Measurements from ENCODE around the gene GSTK1.

GSTK1 gene

GRCh38 chr7:143229054-143229790 lies 34.0 kb upstream of the GSTK1 start:
- Histone ChIP-seq H3K4me3 (ENCODE audit: low read length) (no peak overlapping the region), H3K36me3 (ENCODE audit: insufficient read depth, low read length) (no peaks in the 10 kb centered on the region), H3K9me3 (ENCODE audit: low read length) (no peaks in the 10 kb centered on the region), H3K27me3 (ENCODE audit: insufficient read depth, low read length) (peaks cover 2% of the 10 kb centered on the region), H3K4me1 (ENCODE audit: insufficient read depth, low read length) (no peaks in the 10 kb centered on the region), H2AFZ (ENCODE audit: low read depth, low read length) (no peak overlapping the region)

- H3K4me3 ChIP-seq (ENCODE audit: low read length), result no peak overlapping the region
- H3K27me3 ChIP-seq (ENCODE audit: insufficient read depth, low read length), result peaks cover 2% of the 10 kb centered on the region
- no peaks in the 10 kb centered on the region for H3K36me3 ChIP-seq (ENCODE audit: insufficient read depth, low read length)
- no peak overlapping the region for H2AFZ ChIP-seq (ENCODE audit: low read depth, low read length)
- H3K9me3 ChIP-seq (ENCODE audit: low read length), result no peaks in the 10 kb centered on the region
- no peaks in the 10 kb centered on the region for H3K4me1 ChIP-seq (ENCODE audit: insufficient read depth, low read length)
These were observed 32.4 kb upstream of the GSTK1 start for GRCh38 chr7:143230602-143231457.

GRCh38 chr7:143233816-143234532 lies 29.3 kb upstream of the GSTK1 start:
- no peaks in the 10 kb centered on the region for H3K9me3 ChIP-seq (ENCODE audit: low read length)
- no peaks in the 10 kb centered on the region for H3K27me3 ChIP-seq (ENCODE audit: insufficient read depth, low read length)
- no peaks in the 10 kb centered on the region for H3K36me3 ChIP-seq (ENCODE audit: insufficient read depth, low read length)
- H3K4me3 ChIP-seq (ENCODE audit: low read length), result no peak overlapping the region
- no peak overlapping the region for H2AFZ ChIP-seq (ENCODE audit: low read depth, low read length)
- H3K4me1 ChIP-seq (ENCODE audit: insufficient read depth, low read length), result no peaks in the 10 kb centered on the region

- H3K4me3 ChIP-seq (ENCODE audit: low read length), result no peak overlapping the region
These were observed 28.7 kb upstream of the GSTK1 start for GRCh38 chr7:143234533-143234875.

GRCh38 chr7:143235561-143235960 lies 27.7 kb upstream of the GSTK1 start:
- Histone ChIP-seq H3K27me3 (ENCODE audit: insufficient read depth, low read length) (no peaks in the 10 kb centered on the region), H3K36me3 (ENCODE audit: insufficient read depth, low read length) (no peaks in the 10 kb centered on the region), H3K4me3 (ENCODE audit: low read length) (no peak overlapping the region), H3K4me1 (ENCODE audit: insufficient read depth, low read length) (no peaks in the 10 kb centered on the region), H3K9me3 (ENCODE audit: low read length) (no peaks in the 10 kb centered on the region), H2AFZ (ENCODE audit: low read depth, low read length) (no peak overlapping the region)

More at GRCh38 chr7:143234533-143234875, 28.7 kb upstream of the GSTK1 start:
- Histone ChIP-seq H3K36me3 (ENCODE audit: insufficient read depth, low read length) (no peaks in the 10 kb centered on the region), H3K27me3 (ENCODE audit: insufficient read depth, low read length) (no peaks in the 10 kb centered on the region), H3K9me3 (ENCODE audit: low read length) (no peaks in the 10 kb centered on the region), H3K4me1 (ENCODE audit: insufficient read depth, low read length) (no peaks in the 10 kb centered on the region), H2AFZ (ENCODE audit: low read depth, low read length) (no peak overlapping the region)

- Histone ChIP-seq H3K36me3 (ENCODE audit: insufficient read depth, low read length) (no peaks in the 10 kb centered on the region), H3K4me3 (ENCODE audit: low read length) (no peak overlapping the region), H3K4me1 (ENCODE audit: insufficient read depth, low read length) (peaks cover 4% of the 10 kb centered on the region), H2AFZ (ENCODE audit: low read depth, low read length) (no peak overlapping the region), H3K9me3 (ENCODE audit: low read length) (no peaks in the 10 kb centered on the region), H3K27me3 (ENCODE audit: insufficient read depth, low read length) (no peaks in the 10 kb centered on the region)
These were observed 26.7 kb upstream of the GSTK1 start for GRCh38 chr7:143236408-143236990.

GRCh38 chr7:143237366-143237765 lies 25.9 kb upstream of the GSTK1 start:
- no peaks in the 10 kb centered on the region for H3K27me3 ChIP-seq (ENCODE audit: insufficient read depth, low read length)
- no peak overlapping the region for H2AFZ ChIP-seq (ENCODE audit: low read depth, low read length)
- H3K9me3 ChIP-seq (ENCODE audit: low read length), result no peaks in the 10 kb centered on the region
- no peaks in the 10 kb centered on the region for H3K36me3 ChIP-seq (ENCODE audit: insufficient read depth, low read length)
- no peak overlapping the region for H3K4me3 ChIP-seq (ENCODE audit: low read length)
- peaks cover 4% of the 10 kb centered on the region for H3K4me1 ChIP-seq (ENCODE audit: insufficient read depth, low read length)

- Histone ChIP-seq H3K27me3 (ENCODE audit: insufficient read depth, low read length) (no peaks in the 10 kb centered on the region), H3K9me3 (ENCODE audit: low read length) (no peaks in the 10 kb centered on the region), H3K36me3 (ENCODE audit: insufficient read depth, low read length) (no peaks in the 10 kb centered on the region), H3K4me1 (ENCODE audit: insufficient read depth, low read length) (peaks cover 9% of the 10 kb centered on the region), H3K4me3 (ENCODE audit: low read length) (no peak overlapping the region), H2AFZ (ENCODE audit: low read depth, low read length) (no peak overlapping the region)
These were observed 24.8 kb upstream of the GSTK1 start for GRCh38 chr7:143238289-143238980.

GRCh38 chr7:143239813-143240212 lies 23.4 kb upstream of the GSTK1 start:
- no peak overlapping the region for H3K4me3 ChIP-seq (ENCODE audit: low read length)
- no peak overlapping the region for H2AFZ ChIP-seq (ENCODE audit: low read depth, low read length)
- H3K9me3 ChIP-seq (ENCODE audit: low read length), result no peaks in the 10 kb centered on the region
- H3K4me1 ChIP-seq (ENCODE audit: insufficient read depth, low read length), result peaks cover 19% of the 10 kb centered on the region
- H3K36me3 ChIP-seq (ENCODE audit: insufficient read depth, low read length), result no peaks in the 10 kb centered on the region
- no peaks in the 10 kb centered on the region for H3K27me3 ChIP-seq (ENCODE audit: insufficient read depth, low read length)

- Histone ChIP-seq H3K36me3 (ENCODE audit: insufficient read depth, low read length) (no peaks in the 10 kb centered on the region), H3K9me3 (ENCODE audit: low read length) (no peaks in the 10 kb centered on the region), H3K27me3 (ENCODE audit: insufficient read depth, low read length) (no peaks in the 10 kb centered on the region), H3K4me1 (ENCODE audit: insufficient read depth, low read length) (peaks cover 19% of the 10 kb centered on the region), H3K4me3 (ENCODE audit: low read length) (no peak overlapping the region), H2AFZ (ENCODE audit: low read depth, low read length) (no peak overlapping the region)
These were observed 22.7 kb upstream of the GSTK1 start for GRCh38 chr7:143240291-143241168.

- Histone ChIP-seq H3K9me3 (ENCODE audit: low read length) (no peaks in the 10 kb centered on the region), H3K4me1 (ENCODE audit: insufficient read depth, low read length) (peaks cover 19% of the 10 kb centered on the region), H2AFZ (ENCODE audit: low read depth, low read length) (no peak overlapping the region), H3K27me3 (ENCODE audit: insufficient read depth, low read length) (no peaks in the 10 kb centered on the region), H3K36me3 (ENCODE audit: insufficient read depth, low read length) (no peaks in the 10 kb centered on the region), H3K4me3 (ENCODE audit: low read length) (no peak overlapping the region)
These were observed 20.9 kb upstream of the GSTK1 start for GRCh38 chr7:143242306-143242705.

- Histone ChIP-seq H3K27me3 (ENCODE audit: insufficient read depth, low read length) (no peaks in the 10 kb centered on the region), H3K9me3 (ENCODE audit: low read length) (no peaks in the 10 kb centered on the region), H3K4me3 (ENCODE audit: low read length) (no peak overlapping the region), H3K4me1 (ENCODE audit: insufficient read depth, low read length) (peaks cover 19% of the 10 kb centered on the region), H2AFZ (ENCODE audit: low read depth, low read length) (no peak overlapping the region), H3K36me3 (ENCODE audit: insufficient read depth, low read length) (no peaks in the 10 kb centered on the region)
These were observed 20.1 kb upstream of the GSTK1 start for GRCh38 chr7:143243111-143243510.

All from neuron (in vitro differentiated cells).